GM18498 (cell line): ENCODE data around the gene TGM2.
A peak's percentile ranks its signal among the peaks of the same experiment; 100 is the strongest.
"Not testable (repeated sequence)": the region's sequence is repeated elsewhere in the genome, so short reads cannot be mapped to it uniquely, and the experiment has no call there.

Experiments used
- ATAC-seq: cut with Tn5 transposase; IDR thresholded peaks from one replicate; pipeline ENCODE4 v1.9.1; 2021; ENCODE audit warnings: mild to moderate bottlenecking, moderate library complexity; ENCODE audit not compliant: unreplicated experiment

TGM2 gene

DNA sequence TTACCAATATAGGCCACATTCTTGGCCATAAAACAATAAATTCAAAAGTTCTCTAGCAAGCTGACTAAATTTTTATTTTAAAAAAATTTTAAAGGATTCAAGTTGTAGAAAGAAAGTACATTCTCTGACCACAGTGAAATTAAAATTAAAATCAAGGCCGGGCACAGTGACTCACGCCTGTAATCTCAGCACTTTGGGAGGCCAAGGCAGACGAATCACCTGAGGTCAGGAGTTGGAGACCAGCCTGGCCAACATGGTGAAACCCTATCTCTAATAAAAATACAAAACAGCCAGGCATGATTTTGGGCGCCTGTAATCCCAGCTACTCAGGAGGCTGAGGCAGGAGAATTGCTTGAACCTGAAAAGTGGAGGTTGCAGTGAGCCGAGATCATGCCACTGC, 62.9 kb downstream of the TGM2 start:
- not testable (repeated sequence) for ATAC-seq

- ATAC-seq, result no peak
Measured at GRCh38 chr20:38098952-38099351, 66.1 kb downstream of the TGM2 start.

- ATAC-seq, result peak; percentile 5
Measured at GRCh38 chr20:38095017-38095686, 69.9 kb downstream of the TGM2 start.

DNA sequence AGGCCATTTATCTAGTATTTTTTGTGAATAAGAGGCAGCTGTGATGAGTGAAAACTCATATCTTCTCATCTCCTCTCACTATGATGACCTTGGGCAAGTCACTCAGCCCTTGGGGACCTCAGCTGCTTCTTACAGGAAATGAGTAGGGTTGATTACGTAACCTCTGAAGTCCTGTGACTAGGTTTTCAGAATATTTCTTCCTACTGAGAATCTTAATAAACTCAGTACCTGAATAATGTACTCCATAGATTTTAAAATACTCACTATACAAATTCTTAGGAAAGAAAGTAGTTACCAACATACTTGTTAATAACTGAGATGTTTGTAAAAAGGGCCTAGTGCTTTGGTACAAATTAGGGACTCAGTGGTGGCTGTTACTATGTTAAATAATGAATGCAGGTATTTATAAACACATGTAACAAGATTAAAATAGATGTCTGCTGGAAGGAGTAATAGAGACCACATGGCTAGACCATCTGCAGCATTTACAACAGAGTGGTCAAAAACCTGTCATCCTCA, 70.6 kb downstream of the TGM2 start:
- peak; percentile 64 for ATAC-seq

GRCh38 chr20:38093641-38094077, 71.4 kb downstream of the TGM2 start:
- no peak for ATAC-seq

DNA sequence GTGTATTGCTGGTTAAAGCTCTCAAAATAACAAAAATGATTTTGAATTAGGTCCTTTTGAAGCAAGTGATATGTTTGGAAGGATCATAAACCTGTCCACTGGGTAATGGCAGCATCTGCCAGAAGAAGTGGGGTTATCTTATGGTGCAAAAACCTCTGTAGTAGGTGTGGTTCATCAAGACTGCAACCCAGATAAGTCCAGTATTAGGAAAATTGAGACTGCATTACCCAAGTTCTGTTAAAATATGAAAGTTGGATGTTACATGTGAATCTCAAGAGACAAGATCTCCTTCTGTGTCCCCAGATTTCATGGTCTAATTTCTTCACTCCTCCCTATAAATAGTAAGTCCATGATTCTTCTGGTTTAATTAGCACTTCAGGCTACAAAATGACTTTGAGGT, 72.2 kb downstream of the TGM2 start:
- no peak for ATAC-seq

GRCh38 chr20:38092260-38092857, 72.7 kb downstream of the TGM2 start:
- ATAC-seq, result no peak

DNA sequence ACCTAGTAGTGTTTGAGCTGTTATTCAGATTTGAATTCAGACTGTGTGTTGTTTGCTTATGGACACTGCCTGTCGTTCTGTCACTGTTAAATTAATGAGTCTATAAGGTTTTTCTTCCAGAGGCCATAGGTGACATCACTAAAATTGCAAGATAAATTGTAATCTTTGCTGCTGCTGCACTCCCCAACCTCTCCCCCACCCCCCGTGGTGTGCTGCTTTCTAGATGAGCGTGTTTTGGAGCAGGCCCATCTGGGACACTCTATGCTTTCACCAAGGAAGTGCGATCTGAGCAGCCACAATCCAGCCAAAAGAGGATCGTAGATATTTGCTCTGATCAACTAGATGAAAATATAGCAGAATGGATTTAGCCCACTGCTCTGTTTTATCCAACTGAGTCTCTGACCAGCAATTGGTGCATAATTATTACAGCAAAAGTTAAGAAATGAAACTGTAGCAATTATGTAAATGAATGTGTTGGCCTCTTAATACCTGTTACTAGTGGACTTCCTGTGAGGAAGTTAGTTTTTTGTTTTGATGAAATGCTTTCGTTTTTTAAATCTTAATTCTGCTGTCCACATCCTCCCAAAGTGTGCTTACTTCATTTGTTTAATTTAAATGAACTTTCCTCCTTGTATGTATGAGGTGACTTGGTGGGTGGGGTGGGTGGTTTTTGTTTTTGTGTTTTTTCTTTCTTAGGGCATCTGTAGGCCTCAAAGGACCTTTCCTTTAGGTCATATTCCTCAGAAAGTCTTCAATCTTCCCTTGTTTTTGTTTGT, 73.4 kb downstream of the TGM2 start:
- ATAC-seq, result peak; percentile 42

- no peak for ATAC-seq
Measured at GRCh38 chr20:38090061-38090460, 75.0 kb downstream of the TGM2 start.

DNA sequence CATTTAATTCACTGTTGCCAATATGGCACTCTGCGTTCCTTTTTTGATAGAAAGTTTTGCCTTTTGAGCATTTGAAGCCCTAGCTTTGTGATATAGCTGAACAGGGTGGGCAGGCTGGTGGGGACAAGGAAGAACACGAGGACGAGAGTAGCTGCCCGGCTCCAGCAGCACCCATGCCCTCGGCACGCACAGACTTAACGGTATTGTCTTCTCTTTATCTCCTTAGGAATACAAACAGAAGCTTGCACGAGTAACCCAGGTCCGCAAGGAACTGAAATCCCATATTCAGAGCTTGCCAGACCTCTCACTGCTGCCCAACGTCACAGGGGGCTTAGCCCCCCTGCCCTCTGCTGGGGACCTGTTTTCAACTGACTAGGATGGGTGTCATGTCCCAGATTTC, 75.6 kb downstream of the TGM2 start:
- ATAC-seq, result no peak

DNA sequence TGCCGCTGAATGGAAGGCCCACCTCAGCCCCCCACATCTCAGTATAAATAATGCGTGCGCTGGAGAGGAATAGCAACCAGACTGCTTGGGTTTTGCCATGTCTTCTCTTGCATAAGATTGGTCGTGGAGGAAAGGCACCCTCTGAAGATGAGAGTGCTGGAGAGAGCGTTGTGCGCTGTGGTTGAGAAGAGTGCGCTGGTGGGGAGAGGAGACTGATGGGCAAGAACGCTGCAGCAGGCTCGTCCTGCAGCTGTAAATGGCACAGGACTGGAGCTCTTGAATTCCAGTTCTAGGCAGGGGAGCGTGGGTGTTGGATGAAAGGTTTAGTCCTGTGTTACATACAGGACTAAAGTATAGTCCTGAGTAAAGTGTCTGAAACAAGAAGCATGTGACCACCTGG, 80.0 kb downstream of the TGM2 start:
- no peak for ATAC-seq

DNA sequence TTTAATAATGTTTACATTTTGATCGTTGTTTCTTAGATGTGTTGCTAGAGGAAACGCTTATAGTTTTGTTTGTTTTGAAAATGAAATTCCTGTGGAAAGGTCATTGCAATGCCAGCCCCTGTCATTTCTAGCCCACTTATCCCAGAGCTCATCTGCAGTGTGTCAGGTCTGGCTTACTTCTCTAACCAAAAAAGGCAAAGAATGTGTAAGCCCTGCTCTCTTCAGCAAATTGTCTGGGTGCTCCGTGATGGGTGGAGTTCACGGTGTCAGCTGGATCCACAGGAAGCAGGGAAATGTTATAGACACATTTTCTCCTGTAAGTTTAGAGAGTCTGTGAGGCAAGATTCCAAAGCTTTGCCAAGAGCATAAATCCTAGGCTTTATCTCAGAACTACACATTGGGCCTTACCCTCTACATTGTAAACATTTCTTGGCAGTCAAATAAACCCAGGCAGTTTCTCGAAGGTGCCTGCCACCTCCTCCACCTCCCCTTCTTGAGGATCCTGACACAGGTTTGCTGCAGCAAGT, 80.6 kb downstream of the TGM2 start:
- ATAC-seq, result no peak

DNA sequence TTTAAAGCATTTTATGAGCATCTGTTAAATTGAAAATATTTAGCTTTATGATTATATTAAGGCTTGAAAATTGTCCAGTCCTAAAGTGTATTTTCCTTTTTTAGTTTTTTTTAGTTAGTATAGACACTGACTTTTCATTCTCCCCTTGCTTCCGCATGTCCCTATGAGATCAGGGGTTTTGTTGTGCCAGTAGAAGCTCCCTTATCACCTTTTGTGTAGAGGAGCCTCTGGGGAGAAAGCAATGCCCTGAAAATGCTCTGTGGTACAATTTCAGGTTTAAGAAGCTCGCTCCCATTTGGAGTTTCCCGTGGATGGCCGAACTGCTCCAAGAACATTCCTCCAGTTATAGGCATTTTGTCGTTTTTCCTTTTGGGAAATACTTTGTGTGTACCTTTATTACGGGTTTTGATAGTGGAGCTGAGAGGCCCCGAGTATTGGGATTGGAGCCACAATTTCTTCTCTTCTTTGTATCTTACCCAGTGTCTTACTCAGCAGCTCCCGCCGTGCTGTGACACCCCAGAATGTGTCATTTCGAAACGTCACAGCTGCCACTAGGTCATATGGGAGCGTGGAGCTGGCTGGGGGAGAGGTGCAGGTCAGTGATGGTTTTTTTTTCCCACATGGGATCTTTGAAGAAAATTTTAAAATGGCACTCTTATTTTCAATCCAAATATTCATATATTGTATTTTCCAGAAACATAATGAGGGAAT, 81.6 kb downstream of the TGM2 start:
- no peak for ATAC-seq

- no peak for ATAC-seq
Measured at GRCh38 chr20:38082894-38083293, 82.2 kb downstream of the TGM2 start.

DNA sequence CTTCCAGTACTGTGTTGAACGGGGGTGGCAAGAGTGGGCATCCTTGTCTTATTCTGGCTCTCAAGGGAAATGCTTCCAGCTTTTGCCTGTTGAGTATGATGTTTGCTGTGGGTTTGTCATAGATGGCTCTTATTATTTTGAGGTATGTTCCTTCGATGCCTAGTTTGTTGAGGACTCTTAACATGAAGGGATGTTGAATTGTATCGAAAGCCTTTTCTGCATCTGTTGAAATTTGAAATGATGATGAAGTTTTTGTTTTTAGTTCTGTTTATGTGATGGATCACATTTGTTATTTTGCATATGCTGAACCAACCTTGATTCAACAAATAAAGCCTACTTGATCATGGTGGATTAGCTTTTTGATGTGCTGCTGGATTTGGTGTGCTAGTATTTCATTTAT, 83.5 kb downstream of the TGM2 start:
- no peak for ATAC-seq

DNA sequence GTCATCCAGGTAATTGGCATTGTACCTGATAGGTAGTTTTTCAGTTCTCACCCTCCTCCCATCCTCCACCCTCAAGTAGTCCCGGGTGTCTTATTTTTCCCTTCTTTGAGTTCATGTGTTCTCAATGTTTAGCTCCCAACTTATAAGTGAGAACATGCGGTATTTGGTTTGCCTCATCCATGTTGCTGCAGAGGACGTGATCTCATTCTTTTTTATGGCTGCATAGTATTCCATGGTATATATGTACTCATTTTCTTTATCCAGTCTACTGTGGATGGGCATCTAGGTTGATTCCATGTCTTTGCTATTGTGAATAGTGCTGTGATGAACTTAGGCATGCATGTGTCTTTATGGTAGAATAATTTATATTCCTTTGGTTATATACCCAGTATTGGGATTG, 85.7 kb downstream of the TGM2 start:
- no peak for ATAC-seq

DNA sequence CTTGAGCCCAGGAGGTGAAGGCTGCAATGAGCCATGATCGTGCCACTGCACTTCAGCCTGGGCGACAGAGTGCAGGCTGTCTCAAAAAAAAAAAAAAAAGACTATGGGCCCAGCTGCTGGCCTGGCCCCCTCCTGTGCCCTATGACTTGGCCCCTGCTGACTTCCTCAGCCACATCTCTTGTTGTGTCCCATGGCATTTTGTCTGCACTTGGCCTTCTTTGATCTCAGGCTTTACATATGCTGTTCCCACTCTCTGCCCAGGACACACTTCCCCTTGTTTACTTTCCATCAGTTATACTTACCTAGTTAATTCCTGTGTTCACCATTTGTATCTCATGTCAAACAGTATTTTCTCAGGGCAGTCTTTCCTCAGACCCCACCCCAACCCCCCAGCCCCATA, 87.0 kb downstream of the TGM2 start:
- ATAC-seq, result no peak
